Liver (tissue), 9 donors: ENCODE results near the gene MIB2. TPM values are rescaled to one million over a fixed set of nuclear protein-coding genes. Genes with fewer than 3 reads are reported as not detected.

ENCODE experiments used
- DNase-seq: peaks from one replicate; pipeline ENCODE4 v3.0.0-alpha.2; 2017; ENCODE audit warnings: low spot score
- H3K27ac ChIP-seq, 2 donors: one replicate each; pipeline ENCODE4 v1.7.0; 2013; ENCODE audit warnings: inconsistent platforms in 2 of 2, low read length in 2 of 2, control low read depth in 1 of 2, low read depth in 1 of 2, mild to moderate bottlenecking in 1 of 2
- H3K27me3 ChIP-seq, 4 donors: one replicate each; pipeline versions ENCODE4 v1.6.1 to v1.7.0; 2013; ENCODE audit warnings: low read length in 3 of 4, inconsistent platforms in 1 of 4, mild to moderate bottlenecking in 1 of 4, moderate library complexity in 1 of 4; ENCODE audit not compliant: control insufficient read depth in 4 of 4, insufficient read depth in 4 of 4
- H3K36me3 ChIP-seq, 4 donors: one replicate each; pipeline versions ENCODE4 v1.6.1 to v1.7.0; 2013; ENCODE audit warnings: low read length in 3 of 4, mild to moderate bottlenecking in 3 of 4, low read depth in 1 of 4, moderate library complexity in 1 of 4; ENCODE audit not compliant: control insufficient read depth in 4 of 4, insufficient read depth in 3 of 4
- H3K4me1 ChIP-seq, 4 donors: one replicate each; pipeline versions ENCODE4 v1.6.1 to v1.7.0; 2013; ENCODE audit warnings: low read length in 3 of 4, mild to moderate bottlenecking in 3 of 4, moderate library complexity in 1 of 4; ENCODE audit not compliant: control insufficient read depth in 4 of 4, insufficient read depth in 4 of 4
- H3K4me3 ChIP-seq, 3 donors: one replicate each; pipeline versions ENCODE4 v1.6.1 to v1.7.0; 2013; ENCODE audit warnings: low read length in 3 of 3, control low read depth in 1 of 3, low read depth in 1 of 3, mild to moderate bottlenecking in 1 of 3
- H3K9ac ChIP-seq, 2 donors: one replicate each; pipeline ENCODE4 v1.7.0; 2013; ENCODE audit warnings: low read length in 2 of 2, mild to moderate bottlenecking in 2 of 2, moderate library complexity in 2 of 2, control low read depth in 1 of 2, low read depth in 1 of 2
- H3K9me3 ChIP-seq, 4 donors: one replicate each; pipeline versions ENCODE4 v1.6.1 to v1.7.0; 2013; ENCODE audit warnings: low read length in 3 of 4; ENCODE audit not compliant: control insufficient read depth in 4 of 4
- ATF3 ChIP-seq: IDR thresholded peaks from 2 replicates; pipeline ENCODE4 v1.6.1; 2016; ENCODE audit warnings: antibody characterized with exemption
- EGR1 ChIP-seq, 2 donors: IDR thresholded peaks; 2 replicates each; pipeline ENCODE4 v1.6.1; 2016 to 2018; ENCODE audit warnings: antibody characterized with exemption in 2 of 2, low read depth in 2 of 2
- FOXA1 ChIP-seq: IDR thresholded peaks from 2 replicates; pipeline ENCODE4 v1.6.1; 2016; ENCODE audit warnings: antibody characterized with exemption
- GABPA ChIP-seq, 2 donors: IDR thresholded peaks in 1 of 2; conservative IDR thresholded peaks in 1 of 2; 2 replicates each; pipeline ENCODE4 v1.6.1; 2016; ENCODE audit warnings: antibody characterized with exemption in 2 of 2, mild to moderate bottlenecking in 1 of 2, moderate library complexity in 1 of 2
- HNF4A ChIP-seq, 2 donors: conservative IDR thresholded peaks; 2 replicates each; pipeline ENCODE4 v1.6.1; 2016; ENCODE audit warnings: antibody characterized with exemption in 2 of 2, mild to moderate bottlenecking in 2 of 2
- JUND ChIP-seq, 2 donors: IDR thresholded peaks; 2 replicates each; pipeline ENCODE4 v1.6.1; 2016; ENCODE audit warnings: antibody characterized with exemption in 2 of 2
- MAX ChIP-seq: IDR thresholded peaks from 2 replicates; pipeline ENCODE4 v1.6.1; 2016; ENCODE audit warnings: antibody characterized with exemption
- NR2F2 ChIP-seq: IDR thresholded peaks from 2 replicates; pipeline ENCODE4 v1.6.1; 2016; ENCODE audit warnings: antibody characterized with exemption
- RAD21 ChIP-seq, 2 donors: IDR thresholded peaks; 2 replicates each; pipeline ENCODE4 v1.6.1; 2016; ENCODE audit warnings: antibody characterized with exemption in 2 of 2, mild to moderate bottlenecking in 2 of 2
- REST ChIP-seq: IDR thresholded peaks from 2 replicates; pipeline ENCODE4 v1.6.1; 2016; ENCODE audit warnings: antibody characterized with exemption, mild to moderate bottlenecking
- SP1 ChIP-seq: IDR thresholded peaks from 2 replicates; pipeline ENCODE4 v1.6.1; 2018; ENCODE audit warnings: antibody characterized with exemption, mild to moderate bottlenecking
- TAF1 ChIP-seq: conservative IDR thresholded peaks from 2 replicates; pipeline ENCODE4 v1.6.1; 2016; ENCODE audit warnings: antibody characterized with exemption, mild to moderate bottlenecking
- YY1 ChIP-seq: IDR thresholded peaks from 2 replicates; pipeline ENCODE4 v1.6.1; 2016; ENCODE audit warnings: antibody characterized with exemption, mild to moderate bottlenecking
- WGBS: extraction: QIAGEN DNeasy Blood & Tissue Kit; methylation state at CpG from one replicate; pipeline ENCODE4 v1.1.7; 2013; 5-methylcytosine and 5-hydroxymethylcytosine counted together
- polyA plus RNA-seq, 2 donors: library from polyadenylated mRNA; stranded (reverse) in 1 of 2; unstranded in 1 of 2; fragments of 200-250 nt in 1 of 2; fragments of >200 nt in 1 of 2; fragmentation: Nextera tagmentation in 1 of 2; extraction: Ambion mirVana in 1 of 2; gene quantifications; one replicate each; pipeline versions ENCODE4 v1.2.1 to v1.2.3, GENCODE V29; 2013 to 2015
- total RNA-seq, 2 donors: library from RNA; depleted of rRNA; stranded (reverse); fragments of >200 nt; gene quantifications; one replicate each; pipeline ENCODE4 v1.2.3, GENCODE V29; 2014
- donor health status: healthy.
- donor health status: healthy.
- donor health status: healthy.
- donor health status: healthy.
- donor health status: healthy.

MIB2 gene
- total and polyA plus RNA-seq, 4 donors = 9.8 to 33.0 (median 19.2) TPM

GRCh38 chr1:1578371-1578940 lies 36.8 kb upstream of the MIB2 start:
- Histone ChIP-seq H3K9me3 (no peaks in the 10 kb centered on the region), H3K27me3 (no peaks in the 10 kb centered on the region), H3K4me1 (peaks cover 3 to 18% (median 10%) of the 10 kb centered on the region in 4 donors), H3K9ac (no peak overlapping the region), H3K27ac (no peak overlapping the region), H3K36me3 (no peaks in the 10 kb centered on the region), H3K4me3 (no peak overlapping the region)
- no peak for TF ChIP-seq FOXA1
- no peak for TF ChIP-seq ATF3
- no peak for TF ChIP-seq SP1
- no peak for TF ChIP-seq MAX
- no peak for TF ChIP-seq EGR1 (IDR thresholded peaks at IDR 0.05; ENCODE audit: low read depth in 2 of 2)
- no peak for DNase-seq
- WGBS = 88% methylated on average over 13 of the region's 13 CpGs

GRCh38 chr1:1582585-1583346 lies 32.5 kb upstream of the MIB2 start:
- Histone ChIP-seq H3K27ac (no peak overlapping the region), H3K4me3 (no peak overlapping the region), H3K36me3 (no peaks in the 10 kb centered on the region), H3K4me1 (no peaks in the 10 kb centered on the region), H3K27me3 (no peaks in the 10 kb centered on the region), H3K9ac (no peak overlapping the region), H3K9me3 (no peaks in the 10 kb centered on the region)
- WGBS = 75% methylated on average over 9 of the region's 9 CpGs
- no peak for TF ChIP-seq RAD21 (IDR thresholded peaks at IDR 0.05)
- TF ChIP-seq ATF3 = no peak
- no peak for TF ChIP-seq JUND (IDR thresholded peaks at IDR 0.05)
- TF ChIP-seq REST = no peak
- no peak for TF ChIP-seq YY1
- TF ChIP-seq MAX = no peak
- no peak for TF ChIP-seq NR2F2
- no peak for TF ChIP-seq GABPA (IDR thresholded peaks at IDR 0.05 in 1 of 2, conservative IDR thresholded peaks at IDR 0.05 in 1 of 2)
- no peak for TF ChIP-seq TAF1
- TF ChIP-seq EGR1 (IDR thresholded peaks at IDR 0.05; ENCODE audit: low read depth in 2 of 2) = no peak
- no peak for TF ChIP-seq HNF4A (conservative IDR thresholded peaks at IDR 0.05)
- DNase-seq = no peak
